ENCODE measurements around the gene PGAP3. TPM values are rescaled to one million over a fixed set of nuclear protein-coding genes. Genes with fewer than 3 reads are reported as not detected.

Gene PGAP3
- total RNA-seq, 2 donors from 2014 or later = 22.6 to 29.3 TPM

- Mint-ChIP-seq H3K4me1 (no peaks in the 10 kb centered on the region), H3K9me3 (no peaks in the 10 kb centered on the region), H3K36me3 (ENCODE audit: low read depth) (peaks cover 51% of the 10 kb centered on the region), H3K27ac (peak overlapping the region; percentile 39), H3K27me3 (ENCODE audit: insufficient read depth) (no peaks in the 10 kb centered on the region), H3K4me3 (no peak overlapping the region)
- DNase-seq = no peak
- Histone ChIP-seq H3K36me3 (ENCODE audit: control insufficient read depth, insufficient read depth, low read length) (peaks cover 63% of the 10 kb centered on the region), H3K9me3 (ENCODE audit: control insufficient read depth, low read length) (no peaks in the 10 kb centered on the region), H3K4me3 (ENCODE audit: low read length) (no peak overlapping the region), H3K4me1 (ENCODE audit: control insufficient read depth, insufficient read depth, low read length) (no peaks in the 10 kb centered on the region), H3K27ac (ENCODE audit: low read depth, low read length) (no peak overlapping the region), H3K9ac (ENCODE audit: extremely low read depth, low read length, poor library complexity, severe bottlenecking) (no peak overlapping the region), H3K27me3 (ENCODE audit: control insufficient read depth, insufficient read depth, low read length, poor library complexity, severe bottlenecking) (no peaks in the 10 kb centered on the region)
- 93 to 95% methylated on average over 5 to 6 of the region's 6 CpGs for WGBS, 2 experiments (ENCODE audit: insufficient coverage in 1 of 2, insufficient read length in 1 of 2)
- TF ChIP-seq CTCF (conservative IDR thresholded peaks at IDR 0.05) = no peak
These were observed 29.8 kb upstream of the PGAP3 start for GRCh38 chr17:39717660-39718059.

DNA sequence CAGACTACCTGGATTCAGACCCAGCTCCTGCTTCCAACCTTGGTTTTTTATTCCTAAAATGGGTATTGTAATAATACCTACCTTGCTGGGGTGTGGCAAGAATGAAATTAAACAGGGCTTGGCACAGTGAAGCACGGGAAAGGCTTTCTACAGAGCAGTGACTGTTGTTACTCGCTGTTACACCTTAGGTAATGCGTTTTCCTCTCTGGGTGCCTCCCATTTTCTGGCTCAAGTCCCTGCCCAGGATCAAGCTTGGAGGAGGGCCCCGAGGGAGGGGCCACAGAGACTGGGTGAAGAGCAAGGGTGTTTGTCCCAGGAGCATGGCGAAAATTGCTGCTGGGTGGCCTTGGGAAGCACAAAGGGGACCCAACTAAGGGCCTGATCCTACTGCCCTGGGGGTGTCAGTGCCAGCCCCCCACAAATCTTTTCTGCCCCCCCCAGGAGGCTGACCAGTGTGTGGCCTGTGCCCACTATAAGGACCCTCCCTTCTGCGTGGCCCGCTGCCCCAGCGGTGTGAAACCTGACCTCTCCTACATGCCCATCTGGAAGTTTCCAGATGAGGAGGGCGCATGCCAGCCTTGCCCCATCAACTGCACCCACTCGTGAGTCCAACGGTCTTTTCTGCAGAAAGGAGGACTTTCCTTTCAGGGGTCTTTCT is 29.2 kb upstream of the PGAP3 start:
- Mint-ChIP-seq H3K4me3 (no peak overlapping the region), H3K27me3 (ENCODE audit: insufficient read depth) (no peaks in the 10 kb centered on the region), H3K27ac (no peak overlapping the region), H3K36me3 (ENCODE audit: low read depth) (peaks cover 57% of the 10 kb centered on the region), H3K4me1 (no peaks in the 10 kb centered on the region), H3K9me3 (no peaks in the 10 kb centered on the region)
- Histone ChIP-seq H3K4me3 (ENCODE audit: low read length) (no peak overlapping the region), H3K27me3 (ENCODE audit: control insufficient read depth, insufficient read depth, low read length, poor library complexity, severe bottlenecking) (no peaks in the 10 kb centered on the region), H3K36me3 (ENCODE audit: control insufficient read depth, insufficient read depth, low read length) (peaks cover 62% of the 10 kb centered on the region), H3K4me1 (ENCODE audit: control insufficient read depth, insufficient read depth, low read length) (no peaks in the 10 kb centered on the region), H3K9me3 (ENCODE audit: control insufficient read depth, low read length) (no peaks in the 10 kb centered on the region), H3K27ac (ENCODE audit: low read depth, low read length) (no peak overlapping the region), H3K9ac (ENCODE audit: extremely low read depth, low read length, poor library complexity, severe bottlenecking) (no peak overlapping the region)
- TF ChIP-seq CTCF (conservative IDR thresholded peaks at IDR 0.05) = no peak
- no peak for DNase-seq
- WGBS, 2 experiments (ENCODE audit: insufficient coverage in 1 of 2, insufficient read length in 1 of 2) = 94 to 95% methylated on average over 3 to 11 of the region's 11 CpGs

- WGBS, 2 experiments (ENCODE audit: insufficient coverage in 1 of 2, insufficient read length in 1 of 2) = 95 to 100% methylated on average over 2 to 15 of the region's 15 CpGs
- Histone ChIP-seq H3K4me1 (ENCODE audit: control insufficient read depth, insufficient read depth, low read length) (no peaks in the 10 kb centered on the region), H3K4me3 (ENCODE audit: low read length) (no peak overlapping the region), H3K27me3 (ENCODE audit: control insufficient read depth, insufficient read depth, low read length, poor library complexity, severe bottlenecking) (no peaks in the 10 kb centered on the region), H3K27ac (ENCODE audit: low read depth, low read length) (no peak overlapping the region), H3K9me3 (ENCODE audit: control insufficient read depth, low read length) (no peaks in the 10 kb centered on the region), H3K36me3 (ENCODE audit: control insufficient read depth, insufficient read depth, low read length) (peaks cover 64% of the 10 kb centered on the region), H3K9ac (ENCODE audit: extremely low read depth, low read length, poor library complexity, severe bottlenecking) (no peak overlapping the region)
- DNase-seq = no peak
- no peaks in the 10 kb centered on the region for H3K27me3 Mint-ChIP-seq (ENCODE audit: insufficient read depth)
- peaks cover 61% of the 10 kb centered on the region for H3K36me3 Mint-ChIP-seq (ENCODE audit: low read depth)
- H3K4me3 Mint-ChIP-seq = no peak overlapping the region
- no peaks in the 10 kb centered on the region for H3K9me3 Mint-ChIP-seq
- H3K27ac Mint-ChIP-seq = no peak overlapping the region
- no peaks in the 10 kb centered on the region for H3K4me1 Mint-ChIP-seq
- no peak for TF ChIP-seq CTCF (conservative IDR thresholded peaks at IDR 0.05)
These were observed 28.4 kb upstream of the PGAP3 start for GRCh38 chr17:39716073-39716818.
